NT2/D1 (cell line): ENCODE data around the gene CTIF.

Experiments used
- DNase-seq: peaks from one replicate; pipeline ENCODE4 v3.0.0-alpha.2; 2011; ENCODE audit warnings: low read depth, low spot score
- H3K27me3 ChIP-seq: 2 replicates; pipeline ENCODE4 v1.6.0; 2011; ENCODE audit warnings: mild to moderate bottlenecking; ENCODE audit not compliant: insufficient read length, insufficient read depth
- H3K36me3 ChIP-seq: 2 replicates; pipeline ENCODE4 v1.6.1; 2011; ENCODE audit warnings: mild to moderate bottlenecking, low read length, mixed read lengths; ENCODE audit not compliant: insufficient read depth, insufficient read length
- H3K4me1 ChIP-seq: 2 replicates; pipeline ENCODE4 v1.5.1; 2011; ENCODE audit not compliant: insufficient read depth, insufficient read length
- H3K4me3 ChIP-seq: 2 replicates; pipeline ENCODE4 v1.5.1; 2011; ENCODE audit warnings: low read depth; ENCODE audit not compliant: insufficient read length
- H3K9ac ChIP-seq: 2 replicates; pipeline ENCODE4 v1.6.0; 2011; ENCODE audit warnings: low read depth; ENCODE audit not compliant: insufficient read length
- H3K9me3 ChIP-seq: 2 replicates; pipeline ENCODE4 v1.5.1; 2011; ENCODE audit warnings: mild to moderate bottlenecking, low read length; ENCODE audit not compliant: insufficient read depth
- SUZ12 ChIP-seq: IDR thresholded peaks from 2 replicates; pipeline ENCODE4 v1.6.1; 2011; ENCODE audit not compliant: insufficient read length, insufficient read depth; ENCODE audit errors: extremely low read depth
- YY1 ChIP-seq: IDR thresholded peaks from 2 replicates; pipeline ENCODE4 v1.6.1; 2011; ENCODE audit not compliant: insufficient read length, insufficient read depth
- ZNF274 ChIP-seq: IDR thresholded peaks from 2 replicates; pipeline ENCODE4 v1.6.1; 2011; ENCODE audit warnings: mild to moderate bottlenecking, low read depth, low read length

CTIF gene

DNA sequence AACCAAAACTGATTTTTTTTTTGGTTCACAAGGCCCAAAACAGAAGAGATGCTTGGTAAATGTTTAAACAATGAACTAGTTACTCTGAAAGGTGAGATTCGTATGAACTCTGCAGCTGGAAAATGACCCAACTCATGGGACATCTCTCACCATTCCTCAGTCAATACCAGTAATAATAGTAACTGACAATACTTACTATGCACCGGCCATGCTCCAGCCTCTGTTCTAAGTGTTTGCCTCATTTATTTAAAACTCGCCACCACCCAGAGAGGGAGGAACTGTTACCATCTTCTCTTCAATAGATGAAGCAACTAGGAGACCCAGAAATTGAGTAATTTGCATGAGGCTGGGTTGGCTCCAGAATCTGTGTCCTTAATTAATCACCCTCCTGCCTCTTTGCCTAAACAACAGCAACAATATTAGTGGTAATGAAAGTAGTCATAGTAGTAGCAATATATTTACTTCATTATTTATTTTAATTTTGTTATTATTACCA lies 130.4 kb downstream of the CTIF start:
- Histone ChIP-seq H3K9me3 (peaks cover 24% of the 10 kb centered on the region), H3K36me3 (peaks cover 55% of the 10 kb centered on the region), H3K4me1 (peaks cover 3% of the 10 kb centered on the region), H3K27me3 (no peaks in the 10 kb centered on the region), H3K4me3 (no peak overlapping the region), H3K9ac (no peak overlapping the region)
- TF ChIP-seq YY1 (no peak), ZNF274 (no peak)
- no peak for DNase-seq

DNA sequence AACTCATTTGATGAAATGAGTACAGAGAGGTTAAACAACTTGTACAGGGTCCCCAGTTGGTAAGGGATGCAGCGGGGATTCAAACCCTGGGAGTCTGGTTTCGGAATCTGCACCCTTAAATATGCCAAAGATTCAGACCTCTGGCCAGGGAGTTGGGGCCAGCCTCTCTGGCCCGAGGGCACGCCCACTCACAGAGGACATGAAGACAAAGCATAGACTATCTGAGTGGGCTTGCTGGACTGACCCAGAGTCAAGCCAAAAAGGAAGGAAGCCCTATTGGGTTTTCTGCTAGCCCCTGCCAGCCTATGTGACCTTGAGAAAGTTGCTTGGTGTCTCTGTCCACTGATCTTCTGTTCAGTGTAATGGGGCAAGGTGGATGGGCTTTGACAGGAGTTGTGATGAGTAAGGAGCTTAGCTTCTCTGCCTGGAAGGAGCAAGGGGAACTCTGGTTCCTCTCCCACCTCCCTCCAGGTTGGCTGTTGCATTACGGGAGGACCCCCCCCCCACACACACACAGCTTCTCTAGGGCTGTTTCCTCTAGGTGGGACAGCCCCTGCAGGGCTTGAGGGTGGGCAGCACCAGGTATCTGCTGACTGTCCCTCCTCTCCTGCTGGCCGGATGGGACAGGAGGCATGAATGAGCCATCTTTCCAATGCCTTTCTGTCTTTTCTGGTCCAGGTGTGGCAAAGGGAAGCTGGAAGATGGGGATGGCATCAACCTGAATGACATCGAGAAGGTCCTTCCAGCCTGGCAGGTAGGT lies 131.3 kb downstream of the CTIF start:
- TF ChIP-seq ZNF274, result no peak
- TF ChIP-seq SUZ12, result no peak
- no peak for TF ChIP-seq YY1
- peaks cover 53% of the 10 kb centered on the region for H3K36me3 ChIP-seq
- peaks cover 24% of the 10 kb centered on the region for H3K9me3 ChIP-seq
- H3K27me3 ChIP-seq, result no peaks in the 10 kb centered on the region
- no peak overlapping the region for H3K4me3 ChIP-seq
- H3K4me1 ChIP-seq, result no peaks in the 10 kb centered on the region
- DNase-seq, result no peak
- no peak overlapping the region for H3K9ac ChIP-seq

DNA sequence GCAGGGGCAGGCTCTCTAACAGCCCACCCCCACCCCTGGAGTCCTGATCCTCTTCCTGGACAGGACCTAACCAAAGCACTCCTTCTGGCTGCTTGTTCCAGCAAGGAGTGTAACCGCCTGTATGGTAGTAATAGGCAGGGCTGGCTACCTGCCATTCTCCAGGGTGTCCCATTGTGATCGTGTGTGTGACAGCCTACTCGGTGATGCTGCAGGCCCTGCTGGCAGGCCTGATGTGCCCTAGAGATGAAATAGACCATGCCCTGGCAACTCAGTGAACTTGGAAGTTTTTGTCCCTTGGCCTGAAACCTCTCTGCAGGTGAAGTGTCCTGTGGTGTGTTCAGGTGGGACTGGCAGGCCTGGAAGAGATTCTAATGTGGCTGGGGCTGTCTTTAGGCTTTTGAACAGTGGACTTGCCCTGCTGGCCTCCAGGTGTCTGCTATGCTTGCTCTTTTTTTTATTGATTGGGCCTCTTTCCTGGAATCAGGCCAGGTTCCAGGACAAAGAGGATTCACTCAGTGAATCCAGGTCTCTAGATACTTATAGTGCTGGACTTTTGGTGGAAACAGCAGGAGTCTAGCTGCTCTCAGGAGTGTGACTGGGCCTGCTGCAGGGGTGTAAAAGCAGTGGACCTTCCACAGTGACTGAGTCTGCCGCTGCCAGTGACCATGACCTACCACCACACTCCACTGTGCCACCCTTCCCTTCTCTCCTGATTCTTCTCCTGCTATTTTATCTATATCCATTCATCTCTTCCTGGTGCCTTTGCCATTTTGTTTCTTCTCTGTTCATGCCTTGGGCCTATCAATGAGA lies 132.1 kb downstream of the CTIF start:
- H3K9ac ChIP-seq, result no peak overlapping the region
- TF ChIP-seq SUZ12 (no peak), ZNF274 (no peak)
- H3K27me3 ChIP-seq, result no peaks in the 10 kb centered on the region
- no peak for DNase-seq
- peaks cover 2% of the 10 kb centered on the region for H3K4me1 ChIP-seq
- H3K36me3 ChIP-seq, result peaks cover 46% of the 10 kb centered on the region
- no peak overlapping the region for H3K4me3 ChIP-seq
- H3K9me3 ChIP-seq, result peaks cover 18% of the 10 kb centered on the region

DNA sequence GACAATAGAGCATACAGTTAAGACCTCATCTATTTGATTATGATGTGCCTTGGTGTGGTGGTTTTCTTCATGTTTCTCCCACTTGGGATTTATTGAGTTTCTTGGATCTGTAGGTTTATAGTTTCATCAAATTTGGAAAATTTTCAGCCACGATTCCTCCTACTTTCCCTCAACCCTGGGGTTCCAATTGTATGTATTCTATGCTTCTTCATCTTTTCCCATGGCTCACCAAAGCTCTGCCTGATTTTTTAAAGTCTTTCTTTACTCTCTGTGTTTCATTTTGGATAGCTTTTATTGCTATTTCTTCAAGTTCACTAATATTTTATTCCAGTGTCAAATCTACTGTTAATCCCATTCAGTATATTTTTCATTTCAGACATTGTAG lies 132.7 kb downstream of the CTIF start:
- no peak overlapping the region for H3K9ac ChIP-seq
- TF ChIP-seq SUZ12 (no peak), ZNF274 (no peak), YY1 (no peak)
- H3K4me1 ChIP-seq, result peaks cover 2% of the 10 kb centered on the region
- H3K36me3 ChIP-seq, result peaks cover 40% of the 10 kb centered on the region
- no peak overlapping the region for H3K4me3 ChIP-seq
- peaks cover 17% of the 10 kb centered on the region for H3K9me3 ChIP-seq
- DNase-seq, result no peak
- no peaks in the 10 kb centered on the region for H3K27me3 ChIP-seq

DNA sequence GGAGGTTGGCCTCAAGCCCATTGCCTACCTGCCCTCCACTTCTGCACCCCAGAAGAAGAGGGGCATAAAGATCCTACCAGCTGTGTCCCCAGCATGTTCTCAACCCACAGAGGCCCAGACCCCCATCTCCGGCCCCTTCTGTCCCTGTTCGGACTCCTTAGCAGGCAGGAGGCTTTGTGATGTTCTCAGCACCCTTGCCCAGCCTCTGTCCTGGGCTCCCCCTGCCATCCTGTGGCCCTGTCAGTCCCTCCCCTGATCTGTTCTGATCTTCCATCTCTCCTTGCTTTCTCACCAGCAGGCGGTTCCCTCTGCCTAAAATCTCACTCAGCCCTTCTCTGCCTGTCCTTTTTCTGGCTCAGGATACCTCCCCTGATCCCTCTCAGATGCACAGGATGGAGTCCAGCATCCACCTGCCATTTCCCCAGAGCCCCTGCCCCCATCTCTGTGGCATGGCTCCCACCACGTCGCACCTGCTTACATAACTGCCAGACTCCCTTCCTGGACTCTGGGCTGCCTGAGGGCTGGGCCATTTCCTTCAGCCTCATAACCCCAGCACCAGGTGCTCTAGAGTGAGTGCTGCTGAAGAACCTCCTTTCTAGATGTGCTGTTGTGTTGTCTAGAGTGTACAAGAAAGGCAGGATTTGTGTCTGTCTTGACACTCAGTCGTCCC lies 134.0 kb downstream of the CTIF start:
- no peak for TF ChIP-seq ZNF274

DNA sequence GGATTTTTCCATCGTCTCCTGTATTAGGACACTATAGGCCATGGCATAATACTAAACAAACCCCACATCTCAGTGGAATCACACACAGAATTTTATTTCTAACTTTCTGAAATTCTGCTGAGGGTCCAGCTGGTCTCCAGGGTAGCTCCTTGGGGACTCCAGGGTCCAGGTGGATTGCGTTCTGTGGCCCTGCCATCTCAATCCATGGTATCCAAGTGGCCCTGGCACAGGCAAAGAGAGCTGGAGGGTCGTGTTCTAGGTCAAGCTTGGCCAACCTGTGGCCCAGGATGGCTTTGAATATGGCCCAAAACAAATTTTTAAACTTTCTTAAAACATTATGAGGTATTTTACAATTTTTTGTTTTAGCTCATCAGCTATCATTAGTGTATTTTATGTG lies 134.6 kb downstream of the CTIF start:
- Histone ChIP-seq H3K9me3 (peaks cover 17% of the 10 kb centered on the region), H3K36me3 (peaks cover 31% of the 10 kb centered on the region), H3K9ac (no peak overlapping the region), H3K4me3 (no peak overlapping the region), H3K27me3 (no peaks in the 10 kb centered on the region), H3K4me1 (peaks cover 4% of the 10 kb centered on the region)
- no peak for TF ChIP-seq ZNF274
- TF ChIP-seq YY1, result no peak
- no peak for TF ChIP-seq SUZ12
- DNase-seq, result no peak

More for the DNA sequence above, 134.0 kb downstream of the CTIF start:
- Histone ChIP-seq H3K4me1 (peaks cover 4% of the 10 kb centered on the region), H3K4me3 (no peak overlapping the region), H3K36me3 (peaks cover 36% of the 10 kb centered on the region), H3K9ac (no peak overlapping the region), H3K9me3 (peaks cover 17% of the 10 kb centered on the region), H3K27me3 (no peaks in the 10 kb centered on the region)
- DNase-seq, result no peak
